Hepatocyte (in vitro differentiated cells): ENCODE measurements around the gene SNCAIP. TPM values are rescaled to one million over a fixed set of nuclear protein-coding genes. Genes with fewer than 3 reads are reported as not detected.
A peak's percentile ranks its signal among the peaks of the same experiment; 100 is the strongest.

Source experiments
- DNase-seq: peaks from one replicate; pipeline ENCODE4 v3.0.0-alpha.2; 2016; ENCODE audit warnings: low spot score
- H2AFZ ChIP-seq: fragments of 200-600 bp; sonication (generic); 2 replicates; pipeline ENCODE4 v1.6.0; 2016; ENCODE audit warnings: antibody characterized with exemption, mild to moderate bottlenecking
- H3K27ac ChIP-seq: fragments of 200-600 bp; sonication (generic); 2 replicates; pipeline ENCODE4 v1.5.1; 2016; ENCODE audit warnings: mild to moderate bottlenecking
- H3K27me3 ChIP-seq: fragments of 200-600 bp; sonication (generic); 2 replicates; pipeline ENCODE4 v1.6.1; 2016
- H3K36me3 ChIP-seq: fragments of 200-600 bp; sonication (generic); replicated peaks from 2 replicates; pipeline ENCODE4 v1.5.1; 2016; ENCODE audit warnings: low read depth; ENCODE audit not compliant: insufficient read depth
- H3K4me1 ChIP-seq: fragments of 200-600 bp; sonication (generic); 2 replicates; pipeline ENCODE4 v1.5.1; 2016; ENCODE audit warnings: mild to moderate bottlenecking, moderate library complexity; ENCODE audit not compliant: insufficient read depth
- H3K4me2 ChIP-seq: fragments of 200-600 bp; sonication (generic); 2 replicates; pipeline ENCODE4 v1.6.0; 2016
- H3K4me3 ChIP-seq: fragments of 200-600 bp; sonication (generic); 2 replicates; pipeline ENCODE4 v1.5.1; 2016; ENCODE audit warnings: mild to moderate bottlenecking
- H3K79me2 ChIP-seq: fragments of 200-600 bp; sonication (generic); 2 replicates; pipeline ENCODE4 v1.6.0; 2017; ENCODE audit warnings: mild to moderate bottlenecking
- H3K9me2 ChIP-seq: fragments of 200-600 bp; sonication (generic); replicated peaks from 2 replicates; pipeline ENCODE4 v1.6.0; 2017; ENCODE audit warnings: mild to moderate bottlenecking; ENCODE audit not compliant: insufficient read depth
- H3K9me3 ChIP-seq: fragments of 200-600 bp; sonication (generic); 2 replicates; pipeline ENCODE4 v1.5.1; 2016; ENCODE audit warnings: low read depth, mild to moderate bottlenecking
- H4K20me1 ChIP-seq: fragments of 200-600 bp; sonication (generic); 2 replicates; pipeline ENCODE4 v1.6.0; 2016; ENCODE audit warnings: mild to moderate bottlenecking; ENCODE audit not compliant: insufficient read depth, poor library complexity, severe bottlenecking
- EZH2 ChIP-seq: fragments of 200-600 bp; sonication (generic); IDR thresholded peaks from 2 replicates; pipeline ENCODE4 v1.6.1; 2016; ENCODE audit warnings: antibody characterized with exemption, mild to moderate bottlenecking, borderline replicate concordance
- EZH2phosphoT487 ChIP-seq: fragments of 200-600 bp; sonication (generic); IDR thresholded peaks from one replicate; pipeline ENCODE4 v1.6.1; 2018; ENCODE audit warnings: antibody characterized with exemption, mild to moderate bottlenecking, low read depth, moderate library complexity; ENCODE audit not compliant: unreplicated experiment, severe bottlenecking
- WGBS: methylation state at CpG from one replicate; pipeline ENCODE4 v1.1.6; 2016; ENCODE audit warnings: low lambda C conversion rate; ENCODE audit errors: missing lambda C conversion rate; 5-methylcytosine and 5-hydroxymethylcytosine counted together
- polyA plus RNA-seq: library from polyadenylated mRNA; unstranded; fragments of >200 nt; fragmentation: Nextera tagmentation; extraction: Ambion mirVana; gene quantifications from 2 replicates; pipeline ENCODE4 v1.2.1, GENCODE V29; 2016
- total RNA-seq: library from RNA; depleted of rRNA; stranded (reverse); fragments of >200 nt; gene quantifications from 2 replicates; pipeline ENCODE4 v1.2.3, GENCODE V29; 2014
- TF ChIP-seq, protein P1 (sequence below): fragments of 200-600 bp; sonication (generic); IDR thresholded peaks from 2 replicates; pipeline ENCODE4 v1.5.1; 2016; ENCODE audit warnings: antibody characterized with exemption, mild to moderate bottlenecking; ENCODE audit not compliant: poor library complexity

Gene SNCAIP
- total and polyA plus RNA-seq, 2 experiments from 2014 or later: 7.1 to 19.1 TPM

DNA sequence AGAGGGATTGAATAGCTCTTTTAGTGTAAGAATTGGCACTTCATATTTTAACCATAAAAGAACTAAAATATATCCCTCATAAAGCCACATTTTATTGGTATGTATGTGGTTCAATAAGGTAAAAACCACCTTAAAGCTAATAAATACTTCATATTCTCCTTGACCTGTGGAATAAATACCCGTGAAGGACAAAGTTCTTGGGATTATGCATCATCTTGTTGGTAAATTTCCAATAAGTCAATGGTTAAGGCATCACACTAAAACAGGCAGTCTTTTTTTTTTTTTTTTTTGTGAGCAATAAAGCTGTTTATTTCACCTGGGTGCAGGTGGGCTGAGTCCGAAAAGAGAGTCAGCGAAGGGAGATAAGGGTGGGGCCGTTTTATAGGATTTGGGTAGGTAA, 161.9 kb downstream of the SNCAIP start:
- no peaks in the 10 kb centered on the region for H3K9me3 ChIP-seq
- no peaks in the 10 kb centered on the region for H3K9me2 ChIP-seq
- H2AFZ ChIP-seq: no peak overlapping the region
- peaks cover 4% of the 10 kb centered on the region for H3K4me1 ChIP-seq
- no peaks in the 10 kb centered on the region for H3K79me2 ChIP-seq
- no peaks in the 10 kb centered on the region for H4K20me1 ChIP-seq
- no peak overlapping the region for H3K27ac ChIP-seq
- H3K36me3 ChIP-seq: no peaks in the 10 kb centered on the region
- no peak overlapping the region for H3K4me2 ChIP-seq
- TF ChIP-seq EZH2: no peak
- 52% methylated on average over 1 of the region's 4 CpGs for WGBS
- H3K27me3 ChIP-seq: no peaks in the 10 kb centered on the region
- no peak for DNase-seq
- H3K4me3 ChIP-seq: no peak overlapping the region

DNA sequence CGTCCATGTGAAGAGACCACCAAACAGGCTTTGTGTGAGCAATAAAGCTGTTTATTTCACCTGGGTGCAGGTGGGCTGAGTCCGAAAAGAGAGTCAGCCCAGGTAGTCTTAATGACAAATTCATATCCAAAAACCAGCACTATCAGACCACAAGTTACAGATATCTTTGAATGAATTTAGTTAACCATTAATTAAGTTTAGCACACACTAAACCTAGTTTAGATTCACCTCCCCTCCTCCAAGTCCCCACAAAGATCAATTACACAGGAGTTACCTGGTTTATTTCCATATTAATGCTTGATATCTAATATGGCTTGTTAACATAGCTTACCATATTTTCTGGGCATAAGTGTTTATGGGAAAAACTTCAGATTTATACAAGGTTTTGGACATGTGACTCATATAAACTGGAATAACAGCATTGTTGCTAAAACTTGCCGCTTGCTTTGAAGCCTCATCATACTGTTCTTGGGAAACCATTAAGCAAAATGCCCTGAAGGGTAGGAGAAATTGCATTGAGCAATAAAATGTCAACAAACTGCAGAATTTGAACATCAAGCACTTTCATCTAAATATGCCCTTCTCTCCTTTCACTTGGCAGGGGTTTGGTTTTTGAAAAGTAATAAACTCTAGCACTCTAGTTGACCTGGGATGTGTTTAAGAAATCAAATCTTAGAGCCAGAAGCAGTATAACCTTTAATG, 166.9 kb downstream of the SNCAIP start:
- peak; percentile 55 for DNase-seq
- Histone ChIP-seq H3K4me3 (no peak overlapping the region), H3K9me3 (no peaks in the 10 kb centered on the region), H3K9me2 (no peaks in the 10 kb centered on the region), H4K20me1 (no peaks in the 10 kb centered on the region), H3K27ac (peak overlapping the region; percentile 60), H3K79me2 (no peaks in the 10 kb centered on the region), H3K4me2 (peak overlapping the region; percentile 53), H3K27me3 (no peaks in the 10 kb centered on the region), H3K4me1 (peaks cover 23% of the 10 kb centered on the region), H3K36me3 (no peaks in the 10 kb centered on the region), H2AFZ (no peak overlapping the region)
- 47% methylated on average over 3 of the region's 3 CpGs for WGBS
- TF ChIP-seq, protein P1, sequence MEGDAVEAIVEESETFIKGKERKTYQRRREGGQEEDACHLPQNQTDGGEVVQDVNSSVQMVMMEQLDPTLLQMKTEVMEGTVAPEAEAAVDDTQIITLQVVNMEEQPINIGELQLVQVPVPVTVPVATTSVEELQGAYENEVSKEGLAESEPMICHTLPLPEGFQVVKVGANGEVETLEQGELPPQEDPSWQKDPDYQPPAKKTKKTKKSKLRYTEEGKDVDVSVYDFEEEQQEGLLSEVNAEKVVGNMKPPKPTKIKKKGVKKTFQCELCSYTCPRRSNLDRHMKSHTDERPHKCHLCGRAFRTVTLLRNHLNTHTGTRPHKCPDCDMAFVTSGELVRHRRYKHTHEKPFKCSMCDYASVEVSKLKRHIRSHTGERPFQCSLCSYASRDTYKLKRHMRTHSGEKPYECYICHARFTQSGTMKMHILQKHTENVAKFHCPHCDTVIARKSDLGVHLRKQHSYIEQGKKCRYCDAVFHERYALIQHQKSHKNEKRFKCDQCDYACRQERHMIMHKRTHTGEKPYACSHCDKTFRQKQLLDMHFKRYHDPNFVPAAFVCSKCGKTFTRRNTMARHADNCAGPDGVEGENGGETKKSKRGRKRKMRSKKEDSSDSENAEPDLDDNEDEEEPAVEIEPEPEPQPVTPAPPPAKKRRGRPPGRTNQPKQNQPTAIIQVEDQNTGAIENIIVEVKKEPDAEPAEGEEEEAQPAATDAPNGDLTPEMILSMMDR: no peak
- TF ChIP-seq EZH2 (no peak), EZH2phosphoT487 (no peak)

DNA sequence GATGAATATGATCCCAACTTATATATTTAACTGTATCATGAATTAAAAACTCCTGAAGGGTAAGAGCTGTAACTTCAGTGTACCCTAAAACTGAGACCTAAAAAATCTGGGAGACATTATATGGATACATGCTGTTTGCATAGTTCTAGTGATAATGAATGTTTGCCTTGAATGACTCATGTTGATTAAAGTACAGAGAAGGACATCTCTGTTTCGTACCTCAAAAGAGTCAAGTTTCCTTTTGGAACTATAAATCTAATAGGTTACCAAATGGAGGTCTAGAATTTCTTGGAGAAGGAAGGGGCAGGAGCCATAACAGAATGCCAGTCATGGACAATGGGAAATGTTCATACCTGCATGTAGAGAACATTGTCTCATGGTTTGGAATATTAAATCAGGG, 168.1 kb downstream of the SNCAIP start:
- H3K4me2 ChIP-seq: peak overlapping the region; percentile 53
- TF ChIP-seq, protein P1: no peak
- no peak for TF ChIP-seq EZH2phosphoT487
- no peak for TF ChIP-seq EZH2
- DNase-seq: no peak
- H3K36me3 ChIP-seq: no peaks in the 10 kb centered on the region
- H3K4me3 ChIP-seq: no peak overlapping the region
- H3K27ac ChIP-seq: peak overlapping the region; percentile 42
- no peaks in the 10 kb centered on the region for H3K79me2 ChIP-seq
- peaks cover 23% of the 10 kb centered on the region for H3K4me1 ChIP-seq
- H3K9me2 ChIP-seq: no peaks in the 10 kb centered on the region
- WGBS: 22% methylated on average over 1 of the region's 1 CpG
- H2AFZ ChIP-seq: no peak overlapping the region
- H4K20me1 ChIP-seq: no peaks in the 10 kb centered on the region
- H3K9me3 ChIP-seq: no peaks in the 10 kb centered on the region
- H3K27me3 ChIP-seq: no peaks in the 10 kb centered on the region

DNA sequence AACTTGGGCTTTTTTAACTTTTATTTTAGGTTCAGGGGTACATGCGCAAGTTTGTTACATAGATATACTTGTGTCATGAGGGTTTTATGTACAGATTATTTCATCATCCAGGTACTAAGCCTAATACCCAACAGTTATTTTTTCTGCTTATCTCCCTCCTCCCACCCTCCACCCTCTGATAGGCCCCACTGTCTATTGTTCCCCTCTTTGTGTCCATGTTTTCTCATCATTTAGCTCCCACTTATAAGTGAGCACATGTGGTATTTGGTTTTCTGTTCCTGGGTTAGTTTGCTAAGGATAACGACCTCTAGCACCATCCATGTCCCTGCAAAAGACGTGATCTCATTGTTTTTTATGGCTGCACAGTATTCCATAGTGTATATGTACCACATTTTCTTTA, 172.1 kb downstream of the SNCAIP start:
- WGBS: 97% methylated on average over 3 of the region's 3 CpGs
- DNase-seq: no peak
- H3K4me1 ChIP-seq: peaks cover 18% of the 10 kb centered on the region

More for the DNA sequence above, 172.1 kb downstream of the SNCAIP start:
- Histone ChIP-seq H3K27ac (no peak overlapping the region), H3K79me2 (no peaks in the 10 kb centered on the region), H3K9me2 (no peaks in the 10 kb centered on the region), H3K36me3 (no peaks in the 10 kb centered on the region), H2AFZ (no peak overlapping the region), H3K4me2 (no peak overlapping the region), H4K20me1 (no peaks in the 10 kb centered on the region), H3K27me3 (no peaks in the 10 kb centered on the region), H3K4me3 (no peak overlapping the region), H3K9me3 (no peaks in the 10 kb centered on the region)
- TF ChIP-seq, protein P1: no peak
- no peak for TF ChIP-seq EZH2phosphoT487
- TF ChIP-seq EZH2: no peak
